Measurements from ENCODE around the gene NUDT3.
A peak's percentile ranks its signal among the peaks of the same experiment; 100 is the strongest.
"Not testable (repeated sequence)": the region's sequence is repeated elsewhere in the genome, so short reads cannot be mapped to it uniquely, and the experiment has no call there.

The NUDT3 gene

DNA sequence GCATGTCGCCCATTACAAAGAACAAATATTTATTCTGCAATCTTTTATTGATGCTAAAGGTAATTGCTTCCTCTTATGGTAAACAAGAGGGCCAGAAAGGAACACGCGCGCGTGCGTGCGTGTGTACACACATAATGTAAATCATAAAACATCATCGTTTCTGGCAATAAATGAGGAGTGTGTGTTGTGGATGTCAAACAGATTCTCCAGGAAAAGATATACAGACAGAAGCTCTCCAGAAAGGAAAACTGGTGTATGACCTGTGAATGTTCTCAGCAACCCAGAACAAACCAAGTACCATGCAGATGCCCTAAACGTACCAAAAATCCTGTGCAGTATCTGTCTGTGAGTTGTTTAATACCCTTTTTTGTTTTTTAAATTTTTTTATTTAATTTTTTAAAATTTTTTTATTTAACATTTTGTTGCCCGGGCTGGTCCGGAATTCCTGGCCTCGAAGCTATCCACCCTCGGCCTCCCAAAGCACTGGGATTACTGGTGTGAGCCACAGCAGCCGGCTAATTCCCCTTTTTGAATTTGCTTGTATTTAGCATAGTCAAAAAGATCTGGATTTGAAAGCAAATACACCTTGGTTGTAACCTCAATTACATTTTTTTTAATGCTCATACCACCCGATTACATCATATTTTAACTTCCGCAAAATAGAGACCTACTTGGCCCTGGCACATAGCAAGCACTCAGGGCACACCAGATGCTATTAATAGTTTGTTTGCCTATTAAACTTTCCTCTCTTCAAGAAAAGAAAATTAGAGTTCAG is 909 bp upstream of the NUDT3 start:
- no peak for DNase-seq (ENCODE audit: low read depth)

GRCh38 chr6:34391786-34392496 is 528 bp downstream of the NUDT3 start:
- peak; percentile 38 for DNase-seq (ENCODE audit: low read depth)

GRCh38 chr6:34391473-34391785 is 1.0 kb downstream of the NUDT3 start:
- no peak for DNase-seq (ENCODE audit: low read depth)

DNA sequence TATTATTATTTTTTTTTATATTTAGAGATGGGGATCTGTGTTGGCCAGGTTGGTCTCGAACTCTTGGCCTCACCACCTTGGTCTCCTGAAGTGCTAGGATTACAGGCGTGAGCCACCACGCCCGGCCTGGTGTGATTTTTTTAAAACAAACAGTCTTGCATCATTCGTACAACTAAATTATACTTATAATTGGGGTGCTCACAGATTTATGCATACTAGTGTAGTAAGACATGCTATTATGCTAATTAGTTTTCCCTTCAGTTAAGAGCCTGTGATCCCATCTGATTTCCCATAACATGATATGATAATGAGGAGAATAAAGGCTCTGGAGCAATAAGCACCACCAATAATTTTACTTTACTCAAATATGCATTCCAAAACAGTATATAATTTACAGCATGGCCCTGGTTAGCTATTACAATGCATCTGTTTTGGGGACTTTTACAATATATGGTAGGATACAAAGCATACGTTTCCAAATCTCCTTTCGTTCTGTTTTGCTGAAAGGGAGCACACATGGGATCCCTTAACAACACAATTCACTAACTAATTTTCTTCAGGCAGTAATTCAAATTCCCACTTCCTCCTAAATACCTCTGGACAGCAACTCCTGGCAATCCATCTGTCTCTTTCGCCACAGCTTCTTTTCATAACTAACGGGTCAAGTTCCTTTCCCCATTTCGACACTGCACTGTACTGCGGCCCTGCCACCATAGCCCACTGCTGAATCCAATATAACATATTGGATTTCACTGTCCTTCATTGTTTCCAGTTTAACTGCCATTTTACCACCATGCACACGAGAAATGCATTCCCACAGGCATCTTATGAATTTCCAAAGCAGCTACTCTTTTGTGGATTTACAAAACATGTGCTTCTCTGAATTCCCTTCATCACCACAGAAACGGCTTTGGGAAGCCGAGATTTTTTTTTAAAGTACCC is 1.7 kb downstream of the NUDT3 start:
- DNase-seq (ENCODE audit: low read depth) = no peak

GRCh38 chr6:34389034-34389433 is 3.4 kb downstream of the NUDT3 start:
- DNase-seq (ENCODE audit: low read depth) = no peak

DNA sequence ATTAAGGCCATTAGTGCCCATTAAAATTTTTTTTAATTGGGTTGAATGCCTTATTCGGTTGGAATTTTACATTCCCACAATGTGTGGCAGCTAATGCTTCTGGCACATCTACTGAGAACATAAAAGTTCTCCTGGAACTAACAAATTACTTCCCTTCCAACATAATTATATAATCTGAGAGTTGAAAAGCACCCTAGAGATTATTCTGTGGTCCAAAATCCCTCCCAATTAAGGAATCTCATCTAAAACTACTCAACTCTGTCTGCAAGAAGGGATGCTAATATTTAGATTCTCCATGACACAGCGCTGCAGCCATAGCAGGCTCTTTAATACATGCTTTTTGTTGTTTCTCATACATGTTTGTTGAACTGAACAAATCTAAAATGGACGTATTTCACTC is 4.0 kb downstream of the NUDT3 start:
- DNase-seq (ENCODE audit: low read depth) = no peak

- DNase-seq (ENCODE audit: low read depth) = no peak
These were observed 5.9 kb downstream of the NUDT3 start for GRCh38 chr6:34386316-34387137.

- no peak for DNase-seq (ENCODE audit: low read depth)
These were observed 6.7 kb downstream of the NUDT3 start for GRCh38 chr6:34385793-34386195.

DNA sequence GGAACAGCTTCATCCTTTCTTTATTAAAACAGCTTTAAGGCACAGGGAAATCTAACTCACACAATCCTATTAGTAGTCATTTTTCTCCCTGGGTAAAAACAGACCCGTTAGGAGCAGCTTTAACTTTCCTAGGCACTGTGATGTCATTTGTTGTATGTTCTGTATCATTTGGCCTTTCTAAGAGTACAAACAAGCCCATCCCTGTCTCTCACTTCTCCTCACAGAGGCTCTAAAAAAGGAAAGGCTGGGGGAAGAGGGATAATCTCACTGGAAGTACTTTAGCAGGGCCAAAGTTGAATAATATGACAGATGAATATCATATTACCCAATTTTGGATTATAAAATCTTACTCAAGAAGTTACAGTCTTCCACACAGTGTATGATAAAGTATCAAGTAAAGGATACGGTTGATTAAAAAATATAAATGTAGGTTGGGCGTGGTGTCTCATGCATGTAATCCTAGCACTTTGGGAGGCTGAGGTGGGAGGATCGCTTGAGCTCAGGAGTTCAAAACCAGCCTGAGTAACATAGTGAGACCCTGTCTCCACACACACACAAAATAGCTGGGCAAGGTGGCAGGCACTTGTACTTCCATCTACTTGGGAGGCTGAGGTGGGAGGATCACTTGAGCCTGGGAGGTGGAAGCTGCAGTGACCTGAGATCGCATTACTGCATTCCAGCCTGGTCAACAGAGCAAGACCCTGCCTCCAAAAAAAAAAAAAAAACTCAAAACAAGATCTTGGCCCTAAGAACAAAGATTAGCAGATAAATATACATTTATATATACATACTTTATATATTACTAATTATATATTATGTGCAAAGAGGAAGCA is 7.9 kb downstream of the NUDT3 start:
- no peak for DNase-seq (ENCODE audit: low read depth)

GRCh38 chr6:34383656-34384320 is 8.7 kb downstream of the NUDT3 start:
- DNase-seq (ENCODE audit: low read depth) = no peak

DNA sequence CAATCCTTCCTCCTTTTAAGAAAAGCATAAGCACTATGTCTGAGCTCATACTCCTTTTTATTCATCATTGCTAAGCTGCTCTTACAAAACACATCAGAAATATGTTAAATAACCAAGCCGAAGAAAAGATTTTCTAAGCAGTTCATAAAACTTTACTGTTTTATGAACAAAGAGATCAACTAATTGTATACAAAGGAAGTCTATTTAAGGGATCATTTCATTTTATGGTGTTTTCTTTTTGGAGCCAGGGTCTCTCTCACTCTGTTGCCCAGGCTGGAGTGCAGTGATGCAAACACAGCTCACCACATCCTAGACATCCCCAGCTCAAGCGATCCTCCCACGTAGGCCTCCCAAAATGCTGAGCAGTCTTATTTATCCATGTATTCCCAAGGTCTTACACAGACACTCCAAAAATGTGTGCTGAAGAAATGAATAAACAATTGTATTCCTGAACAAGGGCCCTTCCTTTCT is 9.3 kb downstream of the NUDT3 start:
- DNase-seq (ENCODE audit: low read depth) = no peak

DNA sequence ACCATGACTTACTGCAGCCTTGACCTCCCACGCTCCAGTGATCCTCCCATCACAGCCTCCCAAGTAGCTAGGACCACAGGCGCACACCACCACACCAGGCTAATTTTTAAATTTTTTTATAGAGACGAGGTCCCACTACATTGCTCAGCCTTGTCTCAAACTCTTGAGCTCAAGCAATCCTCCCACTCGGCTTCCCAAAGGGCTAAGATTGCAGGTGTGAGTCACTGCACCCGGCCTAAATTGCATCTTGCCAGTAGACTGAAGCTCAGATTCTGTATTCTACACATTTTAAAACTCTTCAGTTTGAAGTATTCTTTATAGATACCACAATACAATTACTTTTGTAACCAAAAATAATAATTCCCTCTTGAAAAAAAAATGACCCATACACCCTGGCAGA is 11.4 kb downstream of the NUDT3 start:
- no peak for DNase-seq (ENCODE audit: low read depth)

DNA sequence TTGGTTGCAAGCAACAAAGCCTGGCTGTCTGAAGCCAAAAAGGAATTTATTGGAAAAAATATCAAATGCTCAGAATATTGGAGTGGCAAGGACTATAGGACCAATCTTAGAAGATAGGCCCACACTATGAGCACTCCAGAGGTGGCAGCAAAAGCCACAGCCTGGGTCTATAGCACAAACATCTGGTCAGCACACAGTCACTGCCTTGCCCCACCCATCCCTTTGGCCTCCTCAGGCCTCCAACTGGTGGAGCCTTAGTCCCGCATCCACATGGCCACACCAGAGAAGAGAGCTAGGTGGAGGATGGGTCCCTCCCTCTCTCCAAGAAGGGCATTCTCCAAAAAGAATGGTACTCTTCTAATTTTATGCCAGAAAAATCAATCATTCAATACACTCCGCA is 14.0 kb downstream of the NUDT3 start:
- DNase-seq (ENCODE audit: low read depth) = no peak

GRCh38 chr6:34377984-34378383 is 14.5 kb downstream of the NUDT3 start:
- DNase-seq (ENCODE audit: low read depth) = no peak

- DNase-seq (ENCODE audit: low read depth) = not testable (repeated sequence)
These were observed 14.9 kb downstream of the NUDT3 start for GRCh38 chr6:34377571-34377970.

- DNase-seq (ENCODE audit: low read depth) = no peak
These were observed 16.6 kb downstream of the NUDT3 start for GRCh38 chr6:34375833-34376232.

- DNase-seq (ENCODE audit: low read depth) = no peak
These were observed 18.0 kb downstream of the NUDT3 start for GRCh38 chr6:34374508-34374907.

DNA sequence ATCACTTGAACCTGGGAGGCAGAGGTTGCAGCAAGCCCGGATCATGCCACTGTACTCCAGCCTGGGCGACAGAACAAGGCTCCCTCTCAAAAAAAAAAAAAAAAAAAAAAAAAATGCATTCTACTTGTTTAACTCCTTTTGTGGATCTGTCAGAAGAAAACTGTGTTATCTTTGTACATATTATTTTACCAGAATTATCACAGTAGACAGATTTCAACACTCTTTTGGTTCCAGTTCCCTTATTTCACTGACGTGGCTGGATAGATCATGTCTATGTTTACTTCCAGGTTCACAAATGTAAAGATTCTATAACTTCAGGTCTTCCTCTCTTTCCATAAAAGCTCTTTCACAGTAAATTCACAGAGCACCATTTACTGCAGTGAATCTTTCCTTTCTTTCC is 18.4 kb downstream of the NUDT3 start:
- DNase-seq (ENCODE audit: low read depth) = no peak

DNA sequence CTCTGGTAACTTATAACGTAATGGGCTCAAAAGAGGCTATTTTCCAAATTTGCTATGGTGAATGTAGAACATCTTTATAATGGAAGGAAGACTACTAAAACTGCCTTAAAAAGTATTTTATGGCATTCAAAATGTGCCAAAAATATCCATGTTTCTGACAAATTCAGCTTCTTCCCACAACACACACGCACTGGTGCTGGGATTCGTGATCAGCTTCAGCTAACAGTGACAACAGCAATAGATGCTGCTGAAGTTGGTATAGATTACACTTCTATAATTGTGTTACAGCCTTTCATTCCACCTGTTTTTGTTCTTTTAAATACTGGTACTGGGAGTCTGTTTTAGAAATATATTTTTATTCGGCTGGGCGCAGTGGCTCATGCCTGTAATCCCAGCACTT is 19.0 kb downstream of the NUDT3 start:
- DNase-seq (ENCODE audit: low read depth) = no peak

GRCh38 chr6:34371865-34372264 is 20.6 kb downstream of the NUDT3 start:
- DNase-seq (ENCODE audit: low read depth) = not testable (repeated sequence)

Measured in stimulated activated CD8-positive, alpha-beta memory T cell treated with anti-CD3 and anti-CD28 coated beads, Interleukin-12 subunit alpha, Interleukin-12 subunit beta, amount 100 ng/mL, for 4 hours (primary cell).